ENCODE data around the gene TMEM62.

- no peak for TF ChIP-seq POLR2A (IDR thresholded peaks at IDR 0.05)
- TF ChIP-seq, protein P1, sequence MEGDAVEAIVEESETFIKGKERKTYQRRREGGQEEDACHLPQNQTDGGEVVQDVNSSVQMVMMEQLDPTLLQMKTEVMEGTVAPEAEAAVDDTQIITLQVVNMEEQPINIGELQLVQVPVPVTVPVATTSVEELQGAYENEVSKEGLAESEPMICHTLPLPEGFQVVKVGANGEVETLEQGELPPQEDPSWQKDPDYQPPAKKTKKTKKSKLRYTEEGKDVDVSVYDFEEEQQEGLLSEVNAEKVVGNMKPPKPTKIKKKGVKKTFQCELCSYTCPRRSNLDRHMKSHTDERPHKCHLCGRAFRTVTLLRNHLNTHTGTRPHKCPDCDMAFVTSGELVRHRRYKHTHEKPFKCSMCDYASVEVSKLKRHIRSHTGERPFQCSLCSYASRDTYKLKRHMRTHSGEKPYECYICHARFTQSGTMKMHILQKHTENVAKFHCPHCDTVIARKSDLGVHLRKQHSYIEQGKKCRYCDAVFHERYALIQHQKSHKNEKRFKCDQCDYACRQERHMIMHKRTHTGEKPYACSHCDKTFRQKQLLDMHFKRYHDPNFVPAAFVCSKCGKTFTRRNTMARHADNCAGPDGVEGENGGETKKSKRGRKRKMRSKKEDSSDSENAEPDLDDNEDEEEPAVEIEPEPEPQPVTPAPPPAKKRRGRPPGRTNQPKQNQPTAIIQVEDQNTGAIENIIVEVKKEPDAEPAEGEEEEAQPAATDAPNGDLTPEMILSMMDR (IDR thresholded peaks at IDR 0.05 in 8 of 11, conservative IDR thresholded peaks at IDR 0.05 in 3 of 11), result no peak
- TF ChIP-seq POLR2AphosphoS5 (IDR thresholded peaks at IDR 0.05), result no peak
Observed at GRCh38 chr15:43212299-43212698, 78.9 kb downstream of the TMEM62 start.

Measured in spleen (tissue), 7 donors.